HG02981 (cell line): Measurements from ENCODE around the gene SP3.
A peak's percentile ranks its signal among the peaks of the same experiment; 100 is the strongest.

Experiments used
- ATAC-seq: cut with Tn5 transposase; IDR thresholded peaks from one replicate; pipeline ENCODE4 v1.9.1; 2021; ENCODE audit warnings: mild to moderate bottlenecking, moderate library complexity; ENCODE audit not compliant: unreplicated experiment

SP3 gene

DNA sequence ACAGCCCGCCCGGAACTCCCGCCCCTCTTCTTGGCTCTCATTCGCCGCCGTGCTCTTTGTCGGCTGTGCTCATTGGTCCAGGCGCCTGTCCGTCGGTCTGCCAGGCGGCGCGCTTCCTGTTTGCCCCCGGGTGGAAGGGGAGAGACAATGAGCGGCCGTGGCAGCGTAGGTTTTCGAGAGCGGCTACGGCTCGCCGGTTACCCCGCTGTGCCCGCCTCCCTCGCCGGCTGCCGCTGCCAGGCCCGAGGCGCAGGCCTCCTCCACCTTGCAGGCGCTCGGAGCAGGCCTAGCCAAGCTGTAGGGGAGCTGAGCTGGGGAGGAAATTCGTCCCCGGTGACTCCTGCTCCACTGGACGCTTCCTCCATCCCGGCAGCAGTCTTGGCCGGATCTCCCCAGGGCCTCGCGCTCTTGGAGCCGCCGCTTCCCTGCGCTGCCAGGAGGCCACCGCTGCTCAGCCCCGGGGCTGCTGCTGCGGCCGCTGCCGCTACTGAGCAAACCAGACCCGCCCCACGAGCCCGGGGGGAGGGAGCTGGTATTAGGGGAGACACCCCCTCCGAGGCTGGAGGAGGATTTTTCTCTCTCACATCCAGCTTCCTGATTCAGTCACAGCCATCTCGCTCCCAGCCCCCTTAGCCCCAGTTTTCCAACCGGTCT is at the start of gene SP3:
Gene SP3, minus strand, starts transcription at position 2 of the 654 bp plus-strand sequence. CDS start 202 bp downstream, outside the sequence.
- peak; percentile 71 for ATAC-seq

DNA sequence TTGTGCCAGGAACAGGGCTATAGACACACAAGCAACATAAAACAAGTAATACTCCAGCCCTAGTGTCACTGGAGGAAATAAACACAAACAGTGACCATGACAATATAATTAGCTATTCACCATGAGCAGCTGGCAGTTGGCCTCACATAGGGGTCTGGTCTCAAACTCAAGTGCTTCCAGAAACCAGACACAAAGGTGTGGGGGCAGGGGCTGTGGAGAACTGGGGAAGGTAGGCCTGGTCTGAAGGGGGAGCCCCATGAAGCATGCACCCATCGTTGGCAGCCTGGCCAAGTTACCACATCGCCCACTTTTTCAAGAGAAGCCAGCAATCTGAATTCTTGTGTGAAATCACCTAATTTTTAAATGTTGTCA is 49.5 kb upstream of the SP3 start:
- ATAC-seq = no peak

DNA sequence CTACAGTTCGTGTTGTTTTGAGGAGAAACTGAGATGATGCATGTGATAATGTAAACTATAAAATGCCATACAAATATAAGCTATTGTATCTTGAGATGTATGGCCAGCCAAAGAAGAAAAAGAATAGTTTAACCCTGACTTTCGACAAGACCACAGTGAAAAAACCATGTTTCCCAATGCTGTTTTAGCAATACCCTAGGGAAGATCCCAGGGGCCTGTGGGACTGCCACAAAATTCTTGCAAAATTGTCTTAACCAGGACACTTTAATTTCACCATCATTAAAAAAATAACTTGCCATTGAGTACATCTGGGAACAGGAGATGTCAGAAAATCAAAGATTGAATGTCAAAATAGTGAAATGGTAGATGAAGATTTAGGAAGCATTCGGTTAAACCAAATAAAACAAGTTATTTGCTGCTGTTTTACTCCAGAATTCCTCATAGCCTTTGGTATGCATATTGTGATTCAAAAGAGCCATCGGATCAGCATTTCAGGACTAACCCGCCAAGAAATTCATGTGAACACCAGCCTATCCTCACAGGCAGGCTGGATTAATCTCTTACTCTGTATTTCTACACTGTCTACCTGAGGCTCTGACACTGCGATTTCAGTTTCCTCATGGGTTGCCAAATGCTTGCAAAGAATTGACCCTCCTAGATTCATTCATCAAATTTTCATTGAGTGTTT is 49.0 kb upstream of the SP3 start:
- ATAC-seq = no peak

DNA sequence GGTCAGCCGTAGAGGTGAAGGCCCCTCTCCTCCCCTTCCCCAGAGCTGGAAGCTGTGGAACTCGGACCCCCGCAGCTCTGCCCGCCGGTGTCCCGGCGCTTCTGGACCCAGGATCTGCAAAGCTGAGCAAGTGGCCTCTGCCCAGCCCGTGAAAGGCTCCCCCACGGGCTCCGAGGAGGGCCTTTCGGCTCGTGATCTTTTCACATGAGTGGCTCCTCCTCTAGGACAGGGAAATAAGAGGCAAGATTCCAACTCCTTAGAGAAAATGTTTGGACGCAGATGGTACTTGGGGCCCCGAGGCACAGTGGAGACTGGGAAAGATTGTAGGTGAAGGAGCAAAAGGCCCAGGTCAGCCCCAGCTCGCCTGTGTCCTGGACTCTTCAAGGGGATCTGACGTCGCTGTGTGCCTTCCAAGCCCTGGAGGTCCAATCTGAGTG is 48.2 kb upstream of the SP3 start:
- ATAC-seq = no peak

DNA sequence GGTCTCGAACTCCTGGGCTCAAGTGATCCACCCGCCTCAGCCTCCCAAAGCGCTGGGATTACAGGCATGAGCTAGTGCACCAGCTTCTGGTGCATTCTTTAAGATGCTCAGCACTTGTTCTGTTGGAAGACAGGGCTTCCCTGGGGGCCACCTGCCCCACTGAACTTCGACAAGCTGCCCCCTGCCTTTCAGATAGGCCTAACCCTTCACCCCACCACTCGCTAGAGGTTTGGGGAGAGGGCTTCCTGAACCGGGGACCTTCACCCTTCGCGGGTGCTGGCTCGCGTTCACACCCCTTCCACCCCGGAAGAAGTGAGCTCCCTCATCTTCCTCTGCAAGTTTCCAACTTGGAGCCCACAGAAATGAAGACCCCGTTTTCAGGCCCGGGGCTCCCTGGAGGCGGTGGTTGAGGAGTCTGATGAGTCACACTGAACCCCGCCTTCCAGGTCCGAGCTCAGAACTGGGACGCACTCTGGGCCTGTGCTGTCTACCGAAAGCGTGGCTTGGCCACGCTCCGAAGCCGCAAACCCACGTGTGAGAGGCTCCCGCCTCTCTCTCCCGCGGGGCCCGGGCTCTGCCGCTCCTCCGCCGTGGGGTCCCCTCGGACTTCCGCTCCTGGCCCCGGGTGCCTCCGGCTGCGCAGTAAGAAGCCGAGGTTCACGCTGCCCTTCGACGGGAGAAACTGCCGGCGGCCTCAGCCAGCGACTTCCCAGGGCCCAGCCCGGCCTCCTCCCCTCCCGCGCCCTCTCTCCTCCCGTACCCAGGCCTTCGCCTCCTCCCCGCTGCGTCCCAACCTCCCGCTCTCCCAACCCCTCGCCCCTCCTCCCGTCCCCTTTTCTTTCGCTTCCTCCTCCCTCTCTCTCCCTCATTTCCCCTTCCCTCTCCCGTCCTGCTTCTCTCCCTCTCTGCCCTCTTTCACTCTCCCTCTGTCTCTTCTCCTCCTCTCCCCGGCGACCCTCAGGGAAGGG is 47.5 kb upstream of the SP3 start:
- no peak for ATAC-seq

DNA sequence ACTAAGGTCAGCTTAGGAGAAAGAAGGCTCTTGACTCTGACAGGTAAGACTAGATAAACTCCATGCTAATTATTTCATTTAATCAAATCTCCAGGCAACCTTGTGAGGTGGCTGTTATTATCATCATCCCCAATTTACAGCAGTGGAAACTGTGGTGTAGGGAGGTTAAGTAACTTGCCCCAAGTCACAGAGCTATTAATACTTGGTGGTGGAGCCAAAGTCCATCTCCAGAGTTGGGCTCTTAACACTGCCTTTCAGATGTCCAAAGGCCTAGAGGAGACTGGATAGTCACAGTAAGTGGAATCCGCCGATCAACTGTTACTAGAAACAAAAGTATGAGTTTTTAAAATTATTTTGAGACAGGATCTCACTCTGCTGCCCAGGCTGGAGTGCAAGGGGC is 46.6 kb upstream of the SP3 start:
- no peak for ATAC-seq

DNA sequence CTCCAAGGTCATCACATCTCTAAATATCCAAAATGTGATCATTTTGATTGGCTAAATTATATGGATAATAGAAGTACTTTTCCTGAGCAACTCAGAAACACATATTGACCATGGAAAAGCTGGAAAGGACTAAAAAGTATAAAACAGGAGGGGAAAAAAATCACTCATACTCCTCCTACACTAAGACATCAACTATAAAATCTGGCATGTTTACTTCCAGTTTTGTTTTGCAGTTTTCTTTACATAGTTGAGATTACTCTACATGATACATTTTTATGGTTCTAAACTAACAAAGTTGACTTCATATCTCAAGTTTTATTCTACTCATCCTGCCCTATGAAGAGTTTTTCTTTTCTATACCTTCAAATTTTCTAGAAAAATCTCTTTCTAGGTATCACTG is 46.0 kb upstream of the SP3 start:
- no peak for ATAC-seq

DNA sequence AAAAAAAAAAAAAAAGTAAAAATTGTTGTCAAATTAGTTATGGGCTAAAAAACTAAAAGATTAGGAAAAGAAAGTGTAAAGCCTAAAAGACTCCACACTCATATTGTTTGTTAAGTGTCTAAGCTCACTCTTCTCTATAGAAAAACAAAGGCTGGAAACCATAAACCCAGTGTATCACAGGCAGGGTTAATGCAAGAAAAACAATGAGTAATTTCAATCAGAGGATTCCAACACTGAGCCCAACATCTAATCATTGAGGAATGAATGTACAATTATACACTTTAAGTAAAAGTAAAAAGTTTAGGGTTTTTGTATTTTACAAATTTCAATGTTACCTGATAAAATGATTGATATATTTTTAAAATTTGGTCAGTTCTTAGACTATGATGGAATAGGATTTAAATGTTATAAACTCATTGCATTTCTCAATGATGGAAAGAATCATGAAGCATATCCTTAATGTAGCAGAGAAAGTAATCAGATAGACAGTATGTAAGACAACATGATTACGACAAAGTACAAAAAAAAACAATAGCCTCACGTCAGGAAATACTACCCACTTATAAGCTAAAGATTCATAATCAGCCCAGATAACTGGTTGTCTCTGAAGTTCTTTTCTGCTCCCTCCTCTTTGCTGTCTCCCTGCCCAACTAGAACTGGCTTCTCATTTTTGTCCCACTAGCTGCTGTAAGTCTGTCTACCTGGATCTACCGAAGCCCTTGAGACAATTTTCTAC is 44.5 kb upstream of the SP3 start:
- ATAC-seq = no peak

DNA sequence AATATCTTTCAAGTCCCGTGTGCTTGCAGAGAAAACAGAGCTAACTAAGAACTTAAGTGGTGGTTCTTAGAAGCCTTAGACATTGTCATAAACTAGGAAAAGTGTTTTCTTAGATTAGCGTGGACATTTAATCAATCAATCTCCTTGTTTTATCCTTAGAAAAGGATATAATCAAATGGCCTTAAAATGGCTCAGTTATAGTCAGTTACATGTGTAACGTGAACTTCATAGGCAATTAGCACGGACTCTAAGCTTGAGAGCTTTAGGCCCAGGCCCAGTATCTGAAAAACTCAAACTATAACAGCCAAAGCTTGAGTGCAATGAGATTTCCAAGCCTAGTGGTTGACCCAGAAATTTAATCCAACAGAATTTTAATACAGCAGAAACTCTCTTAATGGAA is 43.5 kb upstream of the SP3 start:
- ATAC-seq = no peak

DNA sequence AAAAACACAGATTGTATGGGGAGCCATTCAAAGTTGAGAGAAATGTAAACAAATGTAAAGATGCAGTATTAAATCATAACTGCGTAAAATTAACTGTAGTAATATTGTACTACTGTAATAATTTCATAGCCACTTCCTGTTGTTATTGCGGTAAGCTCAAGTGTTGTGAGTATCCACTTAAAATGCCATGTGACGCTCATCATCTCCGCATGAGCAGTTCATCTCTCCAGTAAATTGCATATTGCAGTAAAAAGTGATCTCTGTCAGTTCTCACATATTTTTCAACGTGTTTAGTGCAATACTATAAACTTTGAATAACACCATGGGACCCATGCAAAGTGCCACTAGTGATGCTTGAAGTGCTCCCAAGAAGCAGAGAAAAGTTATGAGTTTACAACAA is 41.8 kb upstream of the SP3 start:
- ATAC-seq = no peak

DNA sequence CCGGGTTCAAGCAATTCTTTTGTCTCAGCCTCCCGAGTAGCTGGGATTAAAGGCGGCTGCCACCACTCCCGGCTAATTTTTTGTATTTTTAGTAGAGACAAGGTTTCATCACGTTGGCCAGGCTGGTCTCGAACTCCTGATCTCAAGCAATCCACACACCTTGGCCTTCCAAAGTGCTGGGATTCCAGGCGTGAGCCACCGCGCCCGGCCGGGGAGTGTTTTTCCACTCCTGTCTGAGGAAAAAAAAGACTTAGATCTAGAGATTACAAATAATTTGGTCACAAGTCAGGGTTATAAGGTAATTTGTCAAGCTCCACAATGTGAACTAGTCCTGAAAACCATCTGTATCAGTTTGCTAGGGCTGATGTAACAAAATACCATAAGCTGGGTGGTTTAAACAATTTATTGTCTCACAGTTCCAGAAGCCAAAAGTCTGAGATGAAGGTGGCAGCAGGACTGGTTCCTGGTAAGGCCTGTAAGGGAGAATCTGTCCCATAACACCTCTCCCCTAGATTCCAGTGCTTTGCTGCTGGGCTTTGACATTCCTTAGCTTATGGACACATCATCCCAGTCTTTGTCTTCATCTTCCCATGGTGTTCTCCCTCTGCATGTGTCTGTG is 40.7 kb upstream of the SP3 start:
- no peak for ATAC-seq

DNA sequence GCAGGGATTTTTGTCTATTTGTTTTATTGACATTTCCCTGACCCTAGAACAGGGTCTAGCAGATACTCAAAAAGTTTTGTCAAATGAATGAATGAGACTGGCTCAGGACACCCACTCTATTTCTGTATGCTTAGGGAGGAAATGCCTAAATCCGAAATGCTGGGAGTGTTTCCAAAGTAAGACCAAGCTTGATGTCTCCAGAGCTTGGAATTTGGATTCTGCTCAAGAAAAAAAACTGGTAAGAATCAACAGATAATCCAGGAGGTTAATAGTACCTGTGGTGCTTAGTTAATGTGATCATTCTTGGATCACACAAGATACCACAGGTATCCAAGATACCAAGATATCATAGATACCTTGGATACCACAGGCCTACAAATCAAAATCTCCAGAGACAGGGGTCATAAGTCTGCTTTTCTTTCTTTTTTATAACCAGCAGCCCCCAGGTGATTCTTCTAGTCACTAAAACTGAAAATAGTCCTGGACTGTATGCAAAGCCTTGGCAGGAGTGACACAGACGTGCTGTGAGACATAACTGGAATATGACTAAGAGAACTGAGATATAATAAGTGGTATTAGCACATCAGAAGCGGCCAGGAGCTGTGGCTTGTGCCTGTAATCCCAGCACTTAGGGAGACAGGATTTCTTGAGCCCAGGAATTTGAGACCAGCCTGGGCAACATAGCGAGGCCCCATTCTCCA is 39.9 kb upstream of the SP3 start:
- ATAC-seq = peak; percentile 68

DNA sequence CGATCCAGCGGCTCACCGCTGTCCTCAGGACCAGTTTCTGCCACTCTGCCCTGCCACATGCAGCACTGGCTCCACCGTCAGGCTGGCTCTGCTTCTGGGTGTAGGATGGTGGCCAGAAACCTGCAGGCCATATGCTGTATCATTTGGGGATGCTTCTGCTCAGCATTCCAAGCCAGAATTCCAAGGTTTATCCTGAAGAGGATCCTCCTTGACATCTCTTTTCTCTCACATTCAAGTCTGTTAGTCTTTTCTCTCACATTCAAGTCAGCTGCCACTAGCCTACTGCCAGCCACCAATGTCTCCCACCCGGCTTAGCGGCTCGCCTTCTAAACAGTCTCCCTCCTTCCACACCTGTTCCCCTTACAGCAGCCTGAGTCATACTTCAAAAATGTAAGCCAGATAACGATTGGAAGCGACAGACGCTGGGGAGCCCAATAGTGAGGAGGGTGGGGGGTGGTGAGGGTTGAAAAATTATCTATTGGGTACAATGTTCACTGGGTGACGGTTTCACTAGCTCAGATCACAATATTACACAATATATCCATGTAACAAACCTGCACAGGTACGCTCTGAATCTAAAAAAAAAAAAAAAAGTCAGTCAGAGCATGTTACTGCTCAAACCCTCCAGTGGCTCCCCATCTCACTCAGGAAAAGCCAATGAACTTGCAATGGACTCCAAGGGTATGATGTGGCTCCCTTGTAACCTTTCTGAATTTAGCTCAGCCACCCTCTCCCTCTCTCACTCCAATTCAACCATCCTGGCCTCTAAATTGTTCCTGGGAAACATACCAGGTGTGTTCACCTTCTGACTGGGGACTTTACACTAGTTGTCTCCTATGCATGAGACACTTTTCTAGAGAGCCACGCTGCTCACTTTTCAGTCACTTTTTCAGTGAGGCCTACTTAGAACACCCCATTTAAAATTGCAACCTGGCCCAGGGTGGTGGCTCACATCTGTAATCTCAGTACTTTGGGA is 38.8 kb upstream of the SP3 start:
- ATAC-seq = no peak

DNA sequence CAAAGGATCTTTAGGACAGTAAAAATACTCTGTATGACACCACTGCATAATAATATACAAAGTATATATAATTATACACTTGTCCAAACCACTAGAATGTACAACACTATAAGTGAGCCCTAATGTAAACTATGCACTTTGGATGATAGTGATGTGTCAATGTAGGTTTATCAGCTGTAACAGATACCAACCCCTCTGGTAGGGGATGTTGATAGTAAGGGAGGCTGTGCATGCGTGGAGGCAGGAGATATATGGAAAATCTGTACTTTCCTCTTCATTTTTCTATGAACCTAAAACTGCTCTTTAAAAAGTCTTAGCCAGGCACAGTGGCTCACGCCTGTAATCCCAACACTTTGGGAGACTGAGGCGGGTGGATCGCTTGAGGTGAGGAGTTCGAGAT is 37.5 kb upstream of the SP3 start:
- ATAC-seq = no peak

DNA sequence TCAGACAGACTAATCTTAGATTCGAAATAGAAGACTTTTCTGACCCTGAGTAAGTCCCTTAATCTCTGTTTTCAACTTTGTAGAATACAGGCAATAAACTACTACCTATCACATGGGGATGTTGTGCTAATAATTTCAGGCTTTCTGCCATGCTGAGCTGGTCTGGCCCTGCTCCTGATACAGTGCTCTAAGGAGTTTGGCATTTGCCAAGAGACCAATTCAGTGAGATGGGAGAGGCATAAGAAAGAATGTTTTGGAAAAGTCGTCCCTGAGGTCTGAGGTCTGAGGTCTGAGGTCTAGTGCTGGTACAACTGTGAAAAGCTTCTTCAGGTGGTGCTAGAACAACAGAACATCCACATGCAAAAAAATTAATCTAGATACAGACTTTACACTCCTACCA is 35.9 kb upstream of the SP3 start:
- no peak for ATAC-seq

DNA sequence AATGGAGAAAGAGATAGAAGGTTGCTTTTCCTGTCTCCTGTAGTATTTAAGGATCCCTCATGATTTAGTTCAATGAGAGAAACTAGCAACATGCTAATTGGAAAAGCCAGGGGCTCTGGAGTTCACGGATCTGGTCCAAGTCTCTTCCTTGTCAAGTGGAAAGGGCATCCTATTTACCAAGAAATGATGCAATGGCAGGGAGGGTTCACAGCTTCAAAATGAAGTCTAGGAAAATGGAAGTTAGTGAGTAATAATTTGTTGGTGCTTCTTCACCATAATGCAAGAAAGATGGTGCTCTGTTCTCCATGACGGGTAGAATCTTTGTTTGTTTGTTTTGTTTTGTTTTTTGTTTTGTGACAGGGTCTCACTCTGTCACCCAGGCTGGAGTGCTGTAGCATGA is 34.6 kb upstream of the SP3 start:
- ATAC-seq = no peak

DNA sequence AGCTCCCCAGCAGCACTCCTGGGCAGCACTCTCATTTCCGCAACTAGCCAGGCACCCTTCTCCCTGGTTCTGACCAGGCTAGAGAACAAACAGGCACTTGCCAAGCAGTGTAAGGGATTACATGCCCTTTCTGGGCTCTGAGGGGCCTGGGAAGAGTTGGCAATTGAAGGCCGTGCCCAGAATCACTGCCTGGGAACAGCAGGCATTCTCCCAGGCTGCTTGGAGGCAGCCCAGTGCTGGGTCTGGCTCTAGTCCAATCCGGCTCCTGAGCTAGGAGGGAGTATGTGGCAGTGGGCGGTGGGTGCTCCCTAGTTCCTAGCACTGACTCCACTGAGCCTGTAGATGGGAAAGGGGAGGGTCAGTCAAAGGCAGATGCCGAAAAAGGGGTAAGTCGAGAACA is 34.1 kb upstream of the SP3 start:
- no peak for ATAC-seq

DNA sequence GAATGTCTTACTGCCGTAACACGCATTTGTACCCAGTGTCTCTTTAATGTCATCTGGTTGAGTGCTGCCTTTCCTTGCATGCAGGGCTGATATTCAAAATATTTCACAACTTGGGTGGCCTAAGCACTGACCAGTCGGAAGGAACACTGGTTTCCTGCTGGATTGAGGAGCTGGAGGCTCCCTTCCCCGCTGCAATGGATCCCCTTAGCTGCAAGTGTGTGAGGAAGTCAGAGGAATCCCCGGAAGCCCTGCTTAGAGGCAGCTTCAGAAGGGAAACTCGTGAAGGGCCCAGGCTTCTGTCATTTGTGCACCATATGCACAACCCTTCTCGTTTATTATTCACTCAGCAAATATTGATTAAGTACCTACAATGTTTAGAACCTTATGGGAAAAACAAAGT is 33.2 kb upstream of the SP3 start:
- ATAC-seq = no peak

DNA sequence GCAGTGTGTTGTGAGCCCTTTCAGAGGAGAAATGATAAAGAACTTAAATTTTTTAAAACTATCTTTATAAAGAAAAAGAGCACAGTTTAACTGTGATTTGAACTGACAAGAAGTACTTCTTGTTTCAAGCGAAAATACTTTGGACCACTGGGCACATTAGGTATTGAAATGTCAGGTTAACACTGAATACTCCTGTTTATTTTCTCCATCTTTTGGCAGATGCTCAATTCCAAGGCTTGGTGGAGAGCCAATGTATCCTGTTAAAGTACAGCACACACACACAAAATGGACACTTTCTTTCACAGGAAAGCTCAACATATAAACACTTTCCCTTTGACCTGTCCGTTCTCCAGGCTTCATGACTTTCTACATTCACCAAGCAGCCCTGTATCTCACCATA is 32.6 kb upstream of the SP3 start:
- ATAC-seq = no peak
